AG09309 (cell line): ENCODE data around the gene MN1.

Experiments
- DNase-seq: peaks from one replicate; pipeline ENCODE4 v3.0.0-alpha.2; 2010; ENCODE audit warnings: low read depth
- H3K4me3 ChIP-seq: 2 replicates; pipeline ENCODE4 v1.5.1; 2011; ENCODE audit warnings: mild to moderate bottlenecking, low read depth, low read length, moderate library complexity; ENCODE audit not compliant: control insufficient read depth
- CTCF ChIP-seq: IDR thresholded peaks from 2 replicates; pipeline ENCODE4 v1.5.1; 2011; ENCODE audit warnings: mild to moderate bottlenecking, low read depth, low read length, inconsistent platforms; ENCODE audit not compliant: insufficient read depth, control insufficient read depth; ENCODE audit errors: missing control alignments

Gene MN1

GRCh38 chr22:27800250-27801201 is 1.0 kb downstream of the MN1 start:
- DNase-seq, result no peak

GRCh38 chr22:27799827-27800249 is 1.7 kb downstream of the MN1 start:
- peak overlapping the region; percentile 60 for H3K4me3 ChIP-seq
- no peak for DNase-seq
- no peak for TF ChIP-seq CTCF

More at GRCh38 chr22:27800250-27801201, 1.0 kb downstream of the MN1 start:
- peak overlapping the region; percentile 60 for H3K4me3 ChIP-seq
- no peak for TF ChIP-seq CTCF

- DNase-seq, result no peak
- no peak overlapping the region for H3K4me3 ChIP-seq
- no peak for TF ChIP-seq CTCF
Observed at GRCh38 chr22:27799015-27799826, 2.3 kb downstream of the MN1 start.

GRCh38 chr22:27798511-27799014 is 3.0 kb downstream of the MN1 start:
- no peak overlapping the region for H3K4me3 ChIP-seq
- no peak for DNase-seq
- TF ChIP-seq CTCF, result no peak

GRCh38 chr22:27797520-27798391 is 3.8 kb downstream of the MN1 start:
- no peak for TF ChIP-seq CTCF
- DNase-seq, result no peak
- H3K4me3 ChIP-seq, result no peak overlapping the region
